Mammary epithelial cell (primary cell): Measurements from ENCODE around the gene DCTD.

Experiments
- CTCF ChIP-seq, 2 donors: IDR thresholded peaks in 1 of 2; conservative IDR thresholded peaks in 1 of 2; 2 replicates each; pipeline ENCODE4 v1.5.1; 2011 to 2012; ENCODE audit warnings: inconsistent platforms in 2 of 2, low read length in 2 of 2, mild to moderate bottlenecking in 2 of 2, control low read depth in 1 of 2, low read depth in 1 of 2; ENCODE audit not compliant: insufficient read depth in 1 of 2; ENCODE audit errors: extremely low read depth in 1 of 2
- EZH2 ChIP-seq: IDR thresholded peaks from 2 replicates; pipeline ENCODE4 v1.6.1; 2012; ENCODE audit warnings: low read length, inconsistent platforms, borderline replicate concordance

DNA sequence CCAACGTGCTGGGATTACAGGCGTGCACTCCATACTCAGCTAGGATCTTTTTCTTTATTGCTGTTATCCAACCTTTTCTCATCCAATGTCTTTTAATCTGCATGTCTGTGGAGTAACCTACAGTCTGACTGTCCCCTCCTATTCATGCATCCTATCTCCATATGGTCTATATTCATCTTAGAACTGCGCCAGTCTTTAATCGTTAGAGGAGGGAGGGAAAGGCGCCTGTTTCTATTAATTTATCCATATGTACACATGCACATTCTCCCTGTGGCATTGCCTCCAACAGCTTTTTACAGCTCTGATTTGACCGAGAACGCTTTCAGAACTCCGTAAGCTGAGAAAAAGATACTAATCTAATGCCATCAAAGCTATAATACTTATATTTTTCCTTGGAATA lies 9.8 kb downstream of the DCTD start:
- no peak for TF ChIP-seq CTCF (conservative IDR thresholded peaks at IDR 0.05 in 1 of 2, IDR thresholded peaks at IDR 0.05 in 1 of 2; ENCODE audit: extremely low read depth in 1 of 2, insufficient read depth in 1 of 2, low read depth in 1 of 2, low read length in 2 of 2)
- TF ChIP-seq EZH2, result no peak
